Brain microvascular endothelial cell (primary cell): Measurements from ENCODE around the gene TMEM131L.
A peak's percentile ranks its signal among the peaks of the same experiment; 100 is the strongest.

Experiments
- DNase-seq: peaks from one replicate; pipeline ENCODE4 v3.0.0-alpha.2; 2020
- H3K27ac ChIP-seq: fragments of 250-450 bp; sonication (Bioruptor Pico); 2 replicates; pipeline ENCODE4 v1.5.1; 2020; ENCODE audit warnings: mild to moderate bottlenecking, moderate library complexity
- H3K27me3 ChIP-seq: fragments of 250-450 bp; sonication (Bioruptor Pico); replicated peaks from 2 replicates; pipeline ENCODE4 v1.5.1; 2020; ENCODE audit warnings: mild to moderate bottlenecking
- H3K36me3 ChIP-seq: fragments of 250-450 bp; sonication (Bioruptor Pico); replicated peaks from 2 replicates; pipeline ENCODE4 v1.5.1; 2020; ENCODE audit warnings: mild to moderate bottlenecking
- H3K4me3 ChIP-seq: 2 replicates; pipeline ENCODE4 v1.5.1; 2011; ENCODE audit warnings: low read depth, mild to moderate bottlenecking, control low read depth, low read length, moderate library complexity
- in situ Hi-C: cut with HindIII; loops from 2 replicates; pipeline ENCODE4 v1.10.0; 2017; ENCODE audit warnings: low sequenced_read_pairs, low pct_ligation_motif_present
- TF ChIP-seq, protein P1 (sequence below): IDR thresholded peaks from 2 replicates; pipeline ENCODE4 v1.5.1; 2011; ENCODE audit warnings: low read depth, mild to moderate bottlenecking, moderate library complexity, low read length, control low read depth, inconsistent platforms; ENCODE audit errors: missing control alignments

TMEM131L gene

GRCh38 chr4:153480704-153481103, 14.5 kb downstream of the TMEM131L start:
- no peak for DNase-seq
- TF ChIP-seq, protein P1, sequence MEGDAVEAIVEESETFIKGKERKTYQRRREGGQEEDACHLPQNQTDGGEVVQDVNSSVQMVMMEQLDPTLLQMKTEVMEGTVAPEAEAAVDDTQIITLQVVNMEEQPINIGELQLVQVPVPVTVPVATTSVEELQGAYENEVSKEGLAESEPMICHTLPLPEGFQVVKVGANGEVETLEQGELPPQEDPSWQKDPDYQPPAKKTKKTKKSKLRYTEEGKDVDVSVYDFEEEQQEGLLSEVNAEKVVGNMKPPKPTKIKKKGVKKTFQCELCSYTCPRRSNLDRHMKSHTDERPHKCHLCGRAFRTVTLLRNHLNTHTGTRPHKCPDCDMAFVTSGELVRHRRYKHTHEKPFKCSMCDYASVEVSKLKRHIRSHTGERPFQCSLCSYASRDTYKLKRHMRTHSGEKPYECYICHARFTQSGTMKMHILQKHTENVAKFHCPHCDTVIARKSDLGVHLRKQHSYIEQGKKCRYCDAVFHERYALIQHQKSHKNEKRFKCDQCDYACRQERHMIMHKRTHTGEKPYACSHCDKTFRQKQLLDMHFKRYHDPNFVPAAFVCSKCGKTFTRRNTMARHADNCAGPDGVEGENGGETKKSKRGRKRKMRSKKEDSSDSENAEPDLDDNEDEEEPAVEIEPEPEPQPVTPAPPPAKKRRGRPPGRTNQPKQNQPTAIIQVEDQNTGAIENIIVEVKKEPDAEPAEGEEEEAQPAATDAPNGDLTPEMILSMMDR = no peak
- in situ Hi-C loops = no loop called here
- Histone ChIP-seq H3K27me3 (no peaks in the 10 kb centered on the region), H3K27ac (no peak overlapping the region), H3K4me3 (no peak overlapping the region), H3K36me3 (peaks cover 3% of the 10 kb centered on the region)

DNA sequence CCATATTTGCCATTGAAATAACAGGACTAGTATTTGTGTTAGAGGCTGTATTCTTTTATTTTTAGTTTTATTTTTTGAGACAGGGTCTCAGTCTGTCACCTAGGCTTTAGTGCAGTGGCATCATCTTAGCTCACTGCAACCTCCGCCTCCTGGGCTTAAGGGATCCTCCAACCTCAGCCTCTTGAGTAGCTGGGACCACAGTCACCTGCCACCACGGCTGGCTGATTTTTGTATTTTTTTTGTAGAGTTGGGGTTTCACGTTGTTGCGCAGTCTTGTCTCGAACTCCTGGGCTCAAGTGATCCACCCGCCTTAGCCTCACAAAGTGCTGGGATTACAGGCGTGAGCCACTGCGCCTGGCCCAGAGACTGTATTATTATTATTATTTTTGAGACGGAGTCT, 15.3 kb downstream of the TMEM131L start:
- H3K27me3 ChIP-seq = no peaks in the 10 kb centered on the region
- no peak overlapping the region for H3K4me3 ChIP-seq
- H3K27ac ChIP-seq = no peak overlapping the region
- no peak for DNase-seq
- H3K36me3 ChIP-seq = peaks cover 3% of the 10 kb centered on the region
- in situ Hi-C loops = no loop called here
- TF ChIP-seq, protein P1 = no peak

- TF ChIP-seq, protein P1 = no peak
- Histone ChIP-seq H3K36me3 (peaks cover 3% of the 10 kb centered on the region), H3K27me3 (no peaks in the 10 kb centered on the region), H3K4me3 (no peak overlapping the region), H3K27ac (no peak overlapping the region)
- DNase-seq = no peak
- in situ Hi-C loops = no loop called here
Measured at GRCh38 chr4:153483432-153484418, 17.6 kb downstream of the TMEM131L start.

DNA sequence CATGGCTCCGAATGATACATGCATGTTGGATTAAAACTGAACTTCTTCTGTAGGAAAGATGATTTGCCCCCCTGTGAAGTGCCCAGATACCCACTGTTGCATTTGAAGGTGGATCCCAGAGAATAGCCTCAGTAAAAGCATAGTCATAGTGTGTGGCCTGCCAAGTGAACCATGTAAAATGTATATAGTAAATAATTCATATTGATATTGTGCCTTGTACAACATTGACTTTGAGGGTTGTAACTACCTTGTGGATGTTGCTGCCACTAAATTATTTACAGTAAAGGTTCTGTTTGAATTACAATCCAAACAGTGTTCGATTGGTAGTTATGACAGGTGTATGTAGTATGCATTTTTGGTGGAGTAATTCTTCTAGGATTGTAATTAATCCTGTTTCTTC, 19.2 kb downstream of the TMEM131L start:
- Histone ChIP-seq H3K27ac (no peak overlapping the region), H3K4me3 (no peak overlapping the region), H3K27me3 (no peaks in the 10 kb centered on the region), H3K36me3 (peaks cover 3% of the 10 kb centered on the region)
- TF ChIP-seq, protein P1 = no peak
- no peak for DNase-seq
- in situ Hi-C loops = no loop called here

DNA sequence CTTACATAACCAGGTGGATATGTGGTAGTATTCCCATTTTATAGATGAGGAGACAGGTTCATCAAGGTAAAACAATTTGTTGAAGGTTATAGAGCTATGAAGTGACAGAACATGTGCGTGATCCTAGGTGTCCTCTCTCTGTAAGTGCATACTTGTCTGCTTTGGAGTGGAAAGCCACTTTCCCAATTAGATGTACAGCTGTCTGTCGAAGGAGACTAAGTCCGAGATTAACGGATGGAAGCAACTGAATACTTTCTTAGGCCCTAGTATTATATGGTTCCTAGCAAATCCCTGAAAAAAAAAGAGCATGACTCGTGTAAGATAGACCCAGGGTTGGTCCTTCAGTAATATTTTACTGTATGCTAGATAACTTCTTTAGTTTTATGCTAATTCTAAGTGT, 19.7 kb downstream of the TMEM131L start:
- peaks cover 3% of the 10 kb centered on the region for H3K36me3 ChIP-seq
- DNase-seq = no peak
- TF ChIP-seq, protein P1 = no peak
- no peak overlapping the region for H3K4me3 ChIP-seq
- in situ Hi-C loops = no loop called here
- no peaks in the 10 kb centered on the region for H3K27me3 ChIP-seq
- H3K27ac ChIP-seq = peak overlapping the region; percentile 70
